Fibroblast of the aortic adventitia (primary cell): ENCODE results near the gene MIXL1. TPM values are rescaled to one million over a fixed set of nuclear protein-coding genes. Genes with fewer than 3 reads are reported as not detected.

ENCODE experiments used
- DNase-seq: peaks from one replicate; pipeline ENCODE4 v3.0.0-alpha.2; 2010; ENCODE audit warnings: low read depth
- H3K4me3 ChIP-seq: 2 replicates; pipeline ENCODE4 v1.5.1; 2011; ENCODE audit warnings: low read depth, mild to moderate bottlenecking, control low read depth, low read length, moderate library complexity
- CTCF ChIP-seq: IDR thresholded peaks from 2 replicates; pipeline ENCODE4 v1.5.1; 2011; ENCODE audit warnings: mild to moderate bottlenecking, low read length, control low read depth, inconsistent platforms; ENCODE audit not compliant: insufficient read depth
- total RNA-seq: library from RNA; depleted of rRNA; stranded (reverse); fragments of >200 nt; gene quantifications from 2 replicates; pipeline ENCODE4 v1.2.3, GENCODE V29; 2012; ENCODE audit warnings: low replicate concordance

The MIXL1 gene
- total RNA-seq, 1 donor, result not detected

GRCh38 chr1:226203655-226204054 lies 19.8 kb upstream of the MIXL1 start:
- no peak for DNase-seq
- TF ChIP-seq CTCF, result no peak
- H3K4me3 ChIP-seq, result no peak overlapping the region

GRCh38 chr1:226204198-226204597 lies 19.3 kb upstream of the MIXL1 start:
- DNase-seq, result no peak
- TF ChIP-seq CTCF, result no peak
- H3K4me3 ChIP-seq, result no peak overlapping the region

- DNase-seq, result no peak
- TF ChIP-seq CTCF, result no peak
- no peak overlapping the region for H3K4me3 ChIP-seq
These were observed 16.4 kb upstream of the MIXL1 start for GRCh38 chr1:226207048-226207447.

- H3K4me3 ChIP-seq, result no peak overlapping the region
- no peak for DNase-seq
- no peak for TF ChIP-seq CTCF
These were observed 14.0 kb upstream of the MIXL1 start for GRCh38 chr1:226209307-226210059.

GRCh38 chr1:226210571-226211176 lies 12.8 kb upstream of the MIXL1 start:
- no peak for TF ChIP-seq CTCF
- DNase-seq, result no peak
- H3K4me3 ChIP-seq, result no peak overlapping the region

GRCh38 chr1:226211181-226211821 lies 12.2 kb upstream of the MIXL1 start:
- DNase-seq, result no peak
- no peak for TF ChIP-seq CTCF
- H3K4me3 ChIP-seq, result no peak overlapping the region
